HG03045 (cell line): ENCODE measurements around the gene NBAS.

Experiments used
- ATAC-seq: cut with Tn5 transposase; IDR thresholded peaks from one replicate; pipeline ENCODE4 v1.9.1; 2021; ENCODE audit warnings: mild to moderate bottlenecking, moderate library complexity; ENCODE audit not compliant: unreplicated experiment

The NBAS gene

GRCh38 chr2:15152382-15152781, 408.8 kb downstream of the NBAS start:
- no peak for ATAC-seq

DNA sequence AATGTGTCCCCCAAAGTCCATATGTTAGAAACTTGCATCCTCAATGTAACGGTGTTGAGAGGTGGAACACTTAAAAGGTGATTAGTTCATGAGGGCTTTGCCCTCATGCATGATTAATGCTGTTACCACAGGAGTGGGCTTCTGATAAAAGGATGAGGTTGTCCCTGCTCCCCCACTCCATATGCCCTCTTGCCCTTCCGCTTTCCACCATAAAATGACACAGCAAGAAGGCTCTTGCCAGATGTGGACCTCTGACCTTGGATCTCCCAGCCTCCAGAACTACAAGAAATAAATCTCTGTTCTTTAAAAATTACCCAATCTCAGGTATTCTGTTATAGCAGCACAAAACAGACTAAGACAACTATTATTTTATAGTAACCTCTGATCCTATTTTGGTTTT, 412.1 kb downstream of the NBAS start:
- ATAC-seq: no peak

GRCh38 chr2:15147591-15147990, 413.5 kb downstream of the NBAS start:
- no peak for ATAC-seq

DNA sequence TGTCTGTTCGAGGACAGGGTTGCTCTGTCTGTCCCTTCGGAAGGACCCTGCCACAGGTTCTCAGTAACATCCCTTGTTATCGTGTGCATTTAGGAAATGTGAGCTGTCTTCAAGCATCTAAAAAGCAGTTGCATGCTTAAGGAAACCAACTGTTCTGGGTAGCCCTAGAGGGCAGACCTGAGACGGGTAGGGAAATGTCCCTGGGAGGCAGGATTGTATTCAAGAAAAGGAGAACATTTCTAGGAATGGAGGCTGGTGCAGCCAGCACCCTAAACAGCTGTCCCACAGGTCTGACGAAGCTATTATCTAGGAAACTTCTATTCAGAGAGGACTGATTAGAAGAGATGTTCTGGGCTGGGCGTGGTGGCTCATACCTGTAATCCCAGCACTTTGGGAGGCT, 414.2 kb downstream of the NBAS start:
- no peak for ATAC-seq

GRCh38 chr2:15145919-15146318, 415.2 kb downstream of the NBAS start:
- ATAC-seq: no peak

- ATAC-seq: no peak
These were observed 415.9 kb downstream of the NBAS start for GRCh38 chr2:15145046-15145817.

DNA sequence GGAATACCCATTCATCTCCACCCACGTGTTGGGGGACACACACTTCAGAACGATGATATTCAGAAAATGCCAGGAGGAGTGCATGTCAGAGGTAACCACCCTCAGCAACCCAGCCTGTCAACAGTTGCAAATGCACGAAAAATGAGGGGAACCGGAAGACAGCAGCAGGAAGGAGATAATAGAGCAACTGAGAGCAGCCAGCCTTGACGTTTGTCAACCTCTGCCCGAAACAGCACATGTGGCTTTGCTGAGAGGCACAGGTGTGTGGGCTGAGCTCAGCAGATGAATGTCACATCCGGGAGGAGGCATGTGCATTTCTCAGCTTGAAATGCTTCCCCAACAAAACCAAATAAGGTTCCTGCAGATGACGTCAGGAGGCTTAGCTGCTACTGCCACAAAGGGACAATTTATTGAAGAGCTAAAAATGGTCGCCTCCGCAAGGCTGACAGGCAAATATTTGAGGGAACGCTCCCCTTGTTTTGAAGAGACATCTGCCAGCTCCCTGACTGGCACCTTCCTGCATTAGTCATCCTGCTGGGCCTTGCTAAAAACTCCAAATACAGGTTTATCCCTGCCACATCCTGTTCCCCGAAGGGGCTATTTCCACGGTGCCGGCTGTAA, 419.0 kb downstream of the NBAS start:
- ATAC-seq: peak; percentile 100

DNA sequence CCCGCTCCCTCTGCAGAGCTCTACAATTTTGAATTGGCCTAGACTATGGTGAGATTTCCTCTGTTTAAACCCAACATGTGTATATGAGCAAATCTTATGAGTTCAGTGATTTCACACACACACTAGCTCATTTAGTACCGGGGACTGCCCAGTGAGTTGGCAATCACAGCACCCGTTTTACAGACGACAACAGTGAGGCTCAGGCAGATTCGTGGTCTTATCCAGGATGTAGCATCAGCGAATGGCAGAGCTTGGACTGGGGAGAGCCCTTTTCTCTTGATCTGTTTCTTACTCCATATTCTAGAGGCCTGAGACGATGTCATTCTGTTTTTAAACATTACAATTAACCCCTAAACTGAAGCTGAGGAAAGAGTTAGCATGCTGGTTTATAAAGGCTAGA, 419.9 kb downstream of the NBAS start:
- no peak for ATAC-seq

DNA sequence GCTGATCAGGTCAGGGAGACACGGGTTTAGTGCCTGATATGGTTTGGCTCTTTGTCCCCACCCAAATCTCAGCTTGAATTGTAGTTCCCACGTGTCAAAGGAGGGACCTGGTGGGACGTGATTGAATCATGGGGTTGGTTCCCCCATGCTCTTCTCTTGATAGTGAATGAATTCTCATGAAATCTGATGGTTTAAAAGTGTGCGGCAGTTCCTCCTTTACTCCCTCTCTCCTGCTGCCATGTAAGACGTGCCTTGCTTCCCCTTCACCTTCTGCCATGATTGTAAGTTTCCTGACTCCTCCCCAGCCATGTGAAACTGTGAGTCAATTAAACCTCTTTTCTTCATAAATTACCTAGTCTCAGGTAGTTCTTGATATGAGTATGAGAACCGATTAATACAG, 424.5 kb downstream of the NBAS start:
- no peak for ATAC-seq

DNA sequence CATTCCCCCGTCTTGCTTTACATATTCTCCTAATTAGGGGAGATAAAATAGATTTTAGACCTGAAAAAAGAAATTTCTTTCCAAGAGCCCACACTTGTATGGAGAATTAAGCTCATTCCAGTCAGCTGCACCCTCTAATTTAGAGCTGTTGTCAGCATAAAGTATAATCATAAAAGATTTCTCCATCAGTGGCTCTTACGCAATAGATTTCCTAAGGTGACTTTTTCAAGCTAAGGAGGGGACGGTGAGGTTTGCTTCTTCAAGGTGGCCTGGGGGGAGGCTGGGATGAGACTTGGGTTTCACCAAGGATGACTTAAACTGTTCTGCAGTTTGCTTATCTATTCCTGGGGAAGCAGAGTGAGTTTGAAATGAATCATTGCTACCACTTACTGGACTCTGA, 426.2 kb downstream of the NBAS start:
- ATAC-seq: no peak

GRCh38 chr2:15133461-15133860, 427.7 kb downstream of the NBAS start:
- no peak for ATAC-seq

- ATAC-seq: no peak
These were observed 432.3 kb downstream of the NBAS start for GRCh38 chr2:15128846-15129245.

GRCh38 chr2:15127876-15128275, 433.3 kb downstream of the NBAS start:
- no peak for ATAC-seq

- no peak for ATAC-seq
These were observed 433.8 kb downstream of the NBAS start for GRCh38 chr2:15127301-15127700.

GRCh38 chr2:15126373-15126772, 434.8 kb downstream of the NBAS start:
- ATAC-seq: no peak

- ATAC-seq: no peak
These were observed 438.2 kb downstream of the NBAS start for GRCh38 chr2:15122915-15123314.

DNA sequence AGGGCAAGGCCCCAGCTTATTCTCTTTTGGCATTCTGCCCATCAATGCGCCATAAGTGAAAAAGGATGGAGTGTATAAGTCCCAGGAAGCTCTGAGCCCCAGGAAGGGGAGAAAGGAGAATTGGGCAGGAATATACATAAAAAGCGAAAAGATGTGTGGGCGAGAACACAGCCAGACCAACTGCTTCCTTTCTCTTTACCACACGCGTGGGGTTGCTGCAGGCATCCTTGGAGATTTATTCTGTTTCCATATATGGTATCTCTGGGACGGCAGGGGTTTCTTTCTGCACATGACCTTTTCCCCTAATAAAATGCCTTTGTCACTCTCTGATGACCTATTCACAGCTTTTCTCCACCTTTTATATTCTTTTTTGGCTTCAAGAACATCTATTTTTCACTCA, 440.5 kb downstream of the NBAS start:
- no peak for ATAC-seq

DNA sequence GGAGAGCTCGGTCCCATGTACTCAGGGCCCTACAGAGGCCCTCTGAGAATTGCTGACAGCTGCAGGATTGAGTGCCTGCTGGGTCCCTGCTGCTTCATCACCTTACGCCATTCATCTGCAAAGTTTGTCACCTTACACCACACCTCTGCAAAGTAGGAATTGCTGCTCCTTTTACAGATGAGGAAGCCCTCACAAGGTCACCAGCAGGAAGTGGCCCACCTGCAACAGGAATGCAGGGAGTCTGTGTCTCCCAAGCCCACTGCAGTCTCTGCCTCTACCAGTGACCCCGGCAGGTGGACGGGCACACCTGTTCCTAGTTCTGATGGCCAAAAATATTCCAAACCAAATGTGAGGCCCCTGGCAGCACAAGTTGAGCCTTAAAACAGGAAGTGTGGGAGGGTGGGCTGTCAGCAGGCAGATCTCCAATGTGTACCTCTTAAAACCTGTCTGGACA, 441.4 kb downstream of the NBAS start:
- ATAC-seq: no peak

DNA sequence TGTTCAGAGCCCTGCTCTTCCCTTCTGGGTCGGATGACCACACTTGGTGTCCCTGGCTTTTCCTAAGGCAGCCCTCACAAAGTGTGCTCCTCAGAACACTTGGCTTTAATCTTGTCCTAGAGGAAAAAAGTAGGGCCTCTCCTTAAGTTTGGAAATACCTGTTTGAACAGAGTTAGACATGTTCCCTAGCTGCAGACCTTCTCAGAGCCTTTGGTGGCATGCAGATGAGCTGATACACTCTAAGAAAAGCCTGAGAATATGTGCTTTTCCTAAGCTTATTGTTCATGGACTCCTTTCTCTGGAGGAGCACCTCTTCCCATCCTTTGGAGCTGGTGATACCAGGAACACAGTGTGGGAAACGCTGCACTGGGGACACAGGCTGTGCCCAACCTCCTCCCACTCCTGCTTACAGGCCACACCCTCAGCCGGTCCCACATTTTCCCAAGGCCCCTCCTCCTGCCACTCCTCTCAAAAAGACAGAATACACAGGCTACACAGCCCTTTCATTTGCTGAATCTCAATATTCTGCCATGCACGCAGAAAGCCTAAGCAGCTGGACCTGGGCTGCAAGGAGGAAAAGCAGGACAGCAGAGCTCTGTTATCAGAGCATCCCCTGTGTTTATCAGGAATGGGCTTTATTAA, 443.6 kb downstream of the NBAS start:
- no peak for ATAC-seq
